SHP77 (cell line): Measurements from ENCODE around the gene EXOC5.

Experiments
- DNase-seq, 2 experiments: peaks; one replicate each; lab custom pipeline; 2025; lab: John Stamatoyannopoulos, UW

Gene EXOC5

DNA sequence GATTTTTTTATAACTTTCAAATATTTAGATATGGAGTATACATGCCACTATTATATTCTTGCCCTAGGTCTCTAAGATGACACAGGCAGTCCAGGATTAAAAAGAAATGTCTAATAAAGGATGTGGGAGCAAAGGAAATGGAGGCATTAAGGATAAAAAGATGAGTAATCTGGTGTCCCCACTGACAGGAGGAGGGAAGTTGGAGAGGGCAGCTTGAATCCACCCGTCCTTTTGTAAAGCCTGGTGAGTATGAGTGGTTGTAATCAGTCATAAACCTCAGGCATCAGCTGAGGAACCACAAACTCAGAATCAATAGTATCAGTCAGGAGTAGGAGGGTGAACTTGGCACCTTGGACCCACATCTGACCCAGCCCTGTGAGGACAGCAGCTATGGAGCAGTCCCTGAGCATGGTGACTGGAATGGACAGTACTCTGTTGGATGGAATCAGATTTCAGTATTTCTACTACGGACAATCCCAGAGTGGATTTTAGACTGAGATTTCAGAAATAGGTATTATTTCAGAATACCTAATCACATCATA is 100.5 kb downstream of the EXOC5 start:
- no peak for DNase-seq

DNA sequence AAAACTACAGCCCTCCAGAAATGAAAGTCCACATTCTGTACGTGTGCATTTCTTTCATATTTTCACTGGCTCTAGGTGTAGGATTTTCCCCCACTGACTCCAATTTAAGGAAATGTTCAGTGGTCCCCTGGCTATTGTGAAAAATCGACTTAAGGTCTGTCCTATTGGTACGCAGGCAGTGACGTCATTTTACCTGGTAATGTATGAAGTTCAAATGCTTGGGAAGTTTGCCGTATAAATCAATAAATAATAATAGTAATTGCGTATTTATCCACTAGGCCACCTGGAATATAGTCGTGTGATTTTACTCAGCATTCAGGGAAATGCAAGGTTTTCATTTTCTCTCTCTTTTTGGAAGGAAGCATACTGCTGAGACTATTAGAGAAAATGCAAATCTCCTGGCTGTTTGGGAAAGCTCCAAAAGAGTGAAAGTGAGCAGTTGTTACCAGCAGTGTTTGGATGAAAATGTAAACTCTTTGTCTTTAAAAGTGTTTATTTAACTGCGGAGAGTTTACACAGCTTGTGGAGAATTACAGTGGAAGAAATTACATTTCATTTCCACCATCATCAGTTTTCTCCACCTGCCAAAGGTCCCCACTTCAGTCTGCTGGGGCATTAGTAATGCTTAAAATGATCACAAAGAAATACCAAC is 107.0 kb downstream of the EXOC5 start:
- peak; percentile 2 to 18 for DNase-seq

DNA sequence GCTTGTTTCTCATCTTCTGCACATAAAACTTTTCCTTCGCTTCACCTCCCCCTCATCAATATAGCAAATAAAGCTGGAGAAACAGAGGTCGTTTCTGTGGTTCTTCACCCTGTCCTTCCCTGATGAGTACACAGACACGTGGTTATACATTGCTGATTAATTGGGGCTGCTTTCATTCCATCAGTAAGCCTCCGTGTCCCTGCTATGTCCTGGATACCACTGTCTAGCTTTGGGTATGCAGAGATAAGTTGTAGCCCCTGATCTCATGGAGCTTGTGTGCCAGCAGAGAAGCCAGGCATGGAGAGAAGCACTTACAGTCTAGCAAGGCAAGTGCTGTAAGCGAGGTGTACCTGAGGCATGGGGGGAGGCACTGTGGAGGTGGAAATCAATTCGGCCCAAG is 108.4 kb downstream of the EXOC5 start:
- DNase-seq = no peak

DNA sequence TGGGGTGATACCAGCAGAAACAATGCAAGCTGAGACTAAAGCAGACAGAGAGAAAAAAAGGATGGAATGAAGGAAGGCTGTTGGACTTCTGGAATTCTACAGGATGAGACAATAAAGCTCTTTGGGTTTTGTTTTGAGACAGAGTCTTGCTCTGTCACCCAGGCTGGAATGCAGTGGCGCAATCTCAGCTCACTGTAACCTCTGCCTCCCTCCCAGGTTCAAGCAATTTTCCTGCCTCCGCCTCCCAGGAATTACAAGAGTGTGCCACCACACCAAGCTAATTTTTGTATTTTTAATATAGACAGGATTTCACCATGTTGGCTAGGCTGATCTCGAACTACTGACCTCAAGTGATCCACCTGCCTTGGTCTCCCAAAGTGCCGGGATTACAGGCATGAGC is 115.4 kb downstream of the EXOC5 start:
- no peak for DNase-seq
